ENCODE results near the gene PCDHA7.
"Not testable (repeated sequence)": the region's sequence is repeated elsewhere in the genome, so short reads cannot be mapped to it uniquely, and the experiment has no call there.

- TF ChIP-seq CTCF (IDR thresholded peaks at IDR 0.05; ENCODE audit: insufficient read depth, low read length, poor library complexity, severe bottlenecking); EZH2phosphoT487 (conservative IDR thresholded peaks at IDR 0.05; ENCODE audit: low read length): not testable (repeated sequence)
Observed at GRCh38 chr5:140802381-140802780, 31.7 kb upstream of the PCDHA7 start.

All from SU-DHL-6 (cell line).